WTC11 (cell line): ENCODE measurements around the gene TSKU. TPM values are rescaled to one million over a fixed set of nuclear protein-coding genes. Genes with fewer than 3 reads are reported as not detected.

Experiments used
- ATAC-seq: fragments of 200-7000 bp; cut with Tn5 transposase; 2 replicates; pipeline ENCODE4 v1.10.0; 2021; ENCODE audit warnings: mild to moderate bottlenecking, moderate library complexity
- CTCF ChIA-PET: fragments of 300-600 bp; sonication (Branson Sonifier 250); formaldehyde crosslinking; loops from one replicate; lab custom pipeline; 2021; ENCODE audit warnings: antibody characterized with exemption; lab: Charles Lee
- POLR2A ChIA-PET: fragments of 350-600 bp; sonication (Branson Sonifier 250); formaldehyde crosslinking; loops from one replicate; lab custom pipeline; 2021; ENCODE audit warnings: antibody characterized with exemption; lab: Charles Lee
- DNase-seq: peaks from one replicate; pipeline ENCODE4 v3.0.0; 2021; ENCODE audit warnings: low spot score
- H3K27ac Mint-ChIP-seq: 2 replicates; pipeline ENCODE4 v1.8.0; 2021; ENCODE audit warnings: mixed read lengths
- H3K27me3 Mint-ChIP-seq: 2 replicates; pipeline ENCODE4 v1.8.0; 2021; ENCODE audit warnings: low read depth, mild to moderate bottlenecking, moderate library complexity, mixed read lengths
- H3K36me3 Mint-ChIP-seq: 2 replicates; pipeline ENCODE4 v1.8.0; 2021; ENCODE audit warnings: mixed read lengths
- H3K4me1 Mint-ChIP-seq: 2 replicates; pipeline ENCODE4 v1.8.0; 2022; ENCODE audit warnings: mixed read lengths
- H3K4me3 Mint-ChIP-seq: 2 replicates; pipeline ENCODE4 v1.8.0; 2021; ENCODE audit warnings: mild to moderate bottlenecking, moderate library complexity, mixed read lengths
- H3K9me3 Mint-ChIP-seq: 2 replicates; pipeline ENCODE4 v1.8.0; 2021; ENCODE audit warnings: mixed read lengths
- ATF1 ChIP-seq: sonication (generic); formaldehyde crosslinking; IDR thresholded peaks from 2 replicates; pipeline ENCODE4 v1.8.1; 2023; ENCODE audit warnings: mild to moderate bottlenecking, moderate library complexity, missing genetic modification reagents
- ATF6 ChIP-seq: sonication (generic); formaldehyde crosslinking; IDR thresholded peaks from 2 replicates; pipeline ENCODE4 v1.8.1; 2023; ENCODE audit warnings: mild to moderate bottlenecking, missing genetic modification reagents
- CBFB ChIP-seq: sonication (generic); formaldehyde crosslinking; IDR thresholded peaks from 2 replicates; pipeline ENCODE4 v1.8.1; 2022; ENCODE audit warnings: mild to moderate bottlenecking, low read depth, missing genetic modification reagents
- CTCF ChIP-seq: fragments of 200-600 bp; IDR thresholded peaks from 2 replicates; pipeline ENCODE4 v1.8.0; 2022; ENCODE audit warnings: antibody characterized with exemption
- E2F5 ChIP-seq: sonication (generic); formaldehyde crosslinking; IDR thresholded peaks from 2 replicates; pipeline ENCODE4 v1.8.1; 2022; ENCODE audit warnings: mild to moderate bottlenecking, moderate library complexity, missing genetic modification reagents
- FOXP1 ChIP-seq: sonication (generic); formaldehyde crosslinking; IDR thresholded peaks from 2 replicates; pipeline ENCODE4 v1.8.0; 2022; ENCODE audit warnings: missing genetic modification reagents, mild to moderate bottlenecking, moderate library complexity, borderline replicate concordance
- HMGXB4 ChIP-seq: sonication (generic); formaldehyde crosslinking; IDR thresholded peaks from 2 replicates; pipeline ENCODE4 v1.8.1; 2023; ENCODE audit warnings: mild to moderate bottlenecking, moderate library complexity, missing genetic modification reagents
- IRF2 ChIP-seq: sonication (generic); formaldehyde crosslinking; IDR thresholded peaks from 2 replicates; pipeline ENCODE4 v1.8.0; 2022; ENCODE audit warnings: low read depth, missing genetic modification reagents, borderline replicate concordance
- MLX ChIP-seq: sonication (generic); formaldehyde crosslinking; IDR thresholded peaks from 2 replicates; pipeline ENCODE4 v1.8.1; 2023; ENCODE audit warnings: mild to moderate bottlenecking, missing genetic modification reagents, moderate library complexity
- NFE2L1 ChIP-seq: sonication (generic); formaldehyde crosslinking; IDR thresholded peaks from 2 replicates; pipeline ENCODE4 v1.8.1; 2023; ENCODE audit warnings: missing genetic modification reagents
- NR2C2 ChIP-seq: sonication (generic); formaldehyde crosslinking; IDR thresholded peaks from 2 replicates; pipeline ENCODE4 v1.8.0; 2022; ENCODE audit warnings: mild to moderate bottlenecking, missing genetic modification reagents
- OVOL2 ChIP-seq: fragments of 250-450 bp; sonication (Bioruptor Pico); IDR thresholded peaks from 2 replicates; pipeline ENCODE4 v1.9.0; 2021; ENCODE audit warnings: mild to moderate bottlenecking, borderline replicate concordance
- SMAD4 ChIP-seq: sonication (generic); formaldehyde crosslinking; IDR thresholded peaks from 2 replicates; pipeline ENCODE4 v1.8.0; 2022; ENCODE audit warnings: mild to moderate bottlenecking, missing genetic modification reagents
- SOX15 ChIP-seq: fragments of 250-450 bp; sonication (Bioruptor Pico); IDR thresholded peaks from 2 replicates; pipeline ENCODE4 v1.9.0; 2021; ENCODE audit warnings: mild to moderate bottlenecking
- USF1 ChIP-seq: sonication (generic); formaldehyde crosslinking; IDR thresholded peaks from 2 replicates; pipeline ENCODE4 v1.8.0; 2022; ENCODE audit warnings: mild to moderate bottlenecking, missing genetic modification reagents
- ZBTB21 ChIP-seq: sonication (generic); formaldehyde crosslinking; IDR thresholded peaks from 2 replicates; pipeline ENCODE4 v1.8.1; 2023; ENCODE audit warnings: mild to moderate bottlenecking, missing genetic modification reagents, borderline replicate concordance
- ZNF138 ChIP-seq: sonication (generic); formaldehyde crosslinking; conservative IDR thresholded peaks from 2 replicates; pipeline ENCODE4 v1.8.1; 2022; ENCODE audit warnings: mild to moderate bottlenecking, moderate library complexity, missing genetic modification reagents
- ZNF281 ChIP-seq: sonication (generic); formaldehyde crosslinking; IDR thresholded peaks from 2 replicates; pipeline ENCODE4 v1.8.0; 2023; ENCODE audit warnings: mild to moderate bottlenecking, missing genetic modification reagents
- ZNF396 ChIP-seq: fragments of 250-450 bp; sonication (Bioruptor Pico); IDR thresholded peaks from 2 replicates; pipeline ENCODE4 v1.8.0; 2021; ENCODE audit warnings: mild to moderate bottlenecking, moderate library complexity, borderline replicate concordance
- ZNF423 ChIP-seq: fragments of 250-450 bp; sonication (Bioruptor Pico); IDR thresholded peaks from 2 replicates; pipeline ENCODE4 v2.1.2; 2022; ENCODE audit warnings: mild to moderate bottlenecking, moderate library complexity
- ZNF671 ChIP-seq: fragments of 250-450 bp; sonication (Bioruptor Pico); IDR thresholded peaks from 2 replicates; pipeline ENCODE4 v1.8.0; 2021; ENCODE audit warnings: mild to moderate bottlenecking
- total RNA-seq: library from RNA; stranded (reverse); gene quantifications from 3 replicates; pipeline ENCODE4 v1.2.3, GENCODE V29; 2021
- TF ChIP-seq, protein P1 (sequence below): fragments of 250-450 bp; sonication (Bioruptor Pico); IDR thresholded peaks from 2 replicates; pipeline ENCODE4 v2.1.2; 2022; ENCODE audit warnings: mild to moderate bottlenecking, moderate library complexity

TSKU gene
- total RNA-seq, 1 experiment from 2014 or later: 30.3 TPM

DNA sequence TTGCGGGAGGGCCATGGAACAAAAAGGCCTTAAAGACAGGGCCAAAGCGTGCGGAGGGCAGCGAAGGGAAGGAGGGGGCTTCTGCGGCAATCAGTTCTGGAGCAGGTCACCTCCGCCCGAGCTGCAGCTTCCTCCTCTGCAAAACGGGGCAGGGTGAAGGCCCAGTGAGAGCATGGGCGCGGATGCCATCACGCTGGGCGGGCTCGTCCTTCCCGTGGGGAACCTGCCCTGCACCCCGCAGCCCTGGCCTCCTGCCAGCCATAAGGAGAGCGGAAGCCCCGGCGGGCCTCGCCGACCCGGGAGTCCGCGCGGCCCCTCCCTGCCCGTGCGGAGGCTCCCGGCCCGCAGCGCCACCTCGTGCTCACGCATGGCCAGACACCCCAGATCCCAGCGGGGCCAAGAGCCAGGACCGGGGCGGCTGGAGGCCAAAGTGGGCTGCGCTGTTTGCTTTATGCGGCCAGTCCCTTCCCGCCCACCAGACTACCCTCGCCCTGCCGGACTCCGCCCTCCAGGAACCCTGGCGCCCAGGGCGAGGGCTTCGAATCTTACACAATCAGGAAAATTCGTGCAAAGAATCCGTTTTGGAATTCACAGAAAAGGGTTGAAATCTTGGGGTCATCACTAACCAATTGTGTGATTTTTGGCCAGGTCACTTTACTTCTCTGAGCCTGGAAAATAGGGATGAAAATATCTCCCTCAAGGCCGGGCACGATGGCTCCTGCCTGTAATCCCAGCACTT is 16.1 kb downstream of the TSKU start (continued):
- no peak for TF ChIP-seq USF1
- no peak for TF ChIP-seq NFE2L1 (CRISPR knock-in tag)
- TF ChIP-seq, protein P1, sequence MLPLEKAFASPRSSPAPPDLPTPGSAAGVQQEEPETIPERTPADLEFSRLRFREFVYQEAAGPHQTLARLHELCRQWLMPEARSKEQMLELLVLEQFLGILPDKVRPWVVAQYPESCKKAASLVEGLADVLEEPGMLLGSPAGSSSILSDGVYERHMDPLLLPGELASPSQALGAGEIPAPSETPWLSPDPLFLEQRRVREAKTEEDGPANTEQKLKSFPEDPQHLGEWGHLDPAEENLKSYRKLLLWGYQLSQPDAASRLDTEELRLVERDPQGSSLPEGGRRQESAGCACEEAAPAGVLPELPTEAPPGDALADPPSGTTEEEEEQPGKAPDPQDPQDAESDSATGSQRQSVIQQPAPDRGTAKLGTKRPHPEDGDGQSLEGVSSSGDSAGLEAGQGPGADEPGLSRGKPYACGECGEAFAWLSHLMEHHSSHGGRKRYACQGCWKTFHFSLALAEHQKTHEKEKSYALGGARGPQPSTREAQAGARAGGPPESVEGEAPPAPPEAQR: no peak
- TF ChIP-seq OVOL2 (CRISPR knock-in tag): no peak
- 0 out of 2 replicates have a peak, but pooled peaks have one; percentile 47 for TF ChIP-seq MLX (CRISPR knock-in tag)
- no peak for TF ChIP-seq ZNF671 (CRISPR knock-in tag)
- TF ChIP-seq ZNF423 (CRISPR knock-in tag): peak; percentile 91
- no peak for TF ChIP-seq CBFB (CRISPR knock-in tag)
- 0 out of 2 replicates have a peak, but pooled peaks have one; percentile 46 for TF ChIP-seq ZBTB21 (CRISPR knock-in tag)
- no peak for TF ChIP-seq ATF1 (CRISPR knock-in tag)
- TF ChIP-seq IRF2 (CRISPR knock-in tag): no peak
- TF ChIP-seq FOXP1 (CRISPR knock-in tag): peak; percentile 66
- peak; percentile 84 for TF ChIP-seq CTCF
- TF ChIP-seq ATF6 (CRISPR knock-in tag): no peak
- peak; percentile 84; the same call in 1 of the 2 replicates for TF ChIP-seq E2F5 (CRISPR knock-in tag)
- TF ChIP-seq NR2C2 (CRISPR knock-in tag): no peak
- TF ChIP-seq ZNF138 (CRISPR knock-in tag): peak; percentile 60; the same call in 1 of the 2 replicates

DNA sequence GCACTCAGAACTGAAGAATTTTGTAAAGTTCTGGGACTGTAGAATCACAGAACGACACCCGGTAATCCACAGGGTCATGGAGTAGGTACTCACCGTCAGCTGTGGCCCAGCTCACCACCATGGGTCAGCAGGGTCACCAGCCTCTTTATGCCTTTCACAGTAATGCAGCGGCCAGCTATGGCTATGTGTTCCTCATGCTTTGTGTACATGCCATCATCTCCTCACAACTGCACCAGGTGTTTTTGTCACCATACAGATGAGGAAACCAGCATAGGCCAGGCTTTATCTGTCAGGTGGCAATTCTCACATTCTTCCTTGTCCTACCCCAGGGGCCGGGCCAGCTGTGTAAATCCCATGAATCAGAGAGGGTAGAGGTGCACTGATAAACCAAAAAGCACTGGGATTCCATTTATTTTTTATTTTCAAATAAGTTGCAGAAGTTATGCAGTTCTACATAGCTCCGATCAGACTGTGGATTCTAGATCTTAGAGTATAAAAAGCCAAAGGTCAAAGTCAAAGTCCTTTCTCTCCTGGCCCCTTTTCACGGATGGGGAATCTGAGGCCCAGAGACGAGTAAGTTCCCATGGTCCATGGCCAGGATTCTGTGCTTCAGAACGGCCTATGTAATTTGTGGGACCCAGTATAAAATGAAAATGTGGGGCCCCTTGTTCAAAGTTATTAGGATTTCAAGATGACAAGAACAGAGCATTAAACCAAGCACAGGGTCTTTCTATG is 17.5 kb downstream of the TSKU start:
- no peaks in the 10 kb centered on the region for H3K27me3 Mint-ChIP-seq
- DNase-seq (no peak), ATAC-seq (no peak)
- peaks cover 12% of the 10 kb centered on the region for H3K4me1 Mint-ChIP-seq
- ChIA-PET POLR2A (no interaction called here), CTCF (interaction anchor here (1.1 to 7.0 kb wide), 4 partner anchors 66 to 247 kb away, joined by 3 to 135 read pairs (median 18); no protein-coding TSS in a partner anchor)
- H3K36me3 Mint-ChIP-seq: peaks cover 7% of the 10 kb centered on the region; the same call in 1 of the 2 replicates
- TF ChIP-seq SOX15 (CRISPR knock-in tag) (no peak), ZNF281 (CRISPR knock-in tag) (no peak), SMAD4 (no peak), ZNF396 (CRISPR knock-in tag) (no peak), HMGXB4 (CRISPR knock-in tag) (no peak), OVOL2 (CRISPR knock-in tag) (no peak)
- no peaks in the 10 kb centered on the region for H3K9me3 Mint-ChIP-seq
- no peak overlapping the region for H3K27ac Mint-ChIP-seq
- no peak overlapping the region for H3K4me3 Mint-ChIP-seq
